Stimulated activated CD8-positive, alpha-beta memory T cell treated with anti-CD3 and anti-CD28 coated beads, Interleukin-7, amount 100 ng/mL, for 48 hours (primary cell): Measurements from ENCODE around the gene TSHR.

Experiments
- DNase-seq, 2 donors: peaks; one replicate each; pipeline ENCODE4 v3.0.0-alpha.2; 2020; ENCODE audit warnings: low read depth in 1 of 2; ENCODE audit errors: extremely low read depth in 1 of 2

Gene TSHR

GRCh38 chr14:81127785-81128184, 172.4 kb downstream of the TSHR start:
- DNase-seq: no peak

GRCh38 chr14:81129242-81129641, 173.8 kb downstream of the TSHR start:
- DNase-seq: no peak

- no peak for DNase-seq
These were observed 177.0 kb downstream of the TSHR start for GRCh38 chr14:81132468-81132867.

GRCh38 chr14:81133400-81133799, 178.0 kb downstream of the TSHR start:
- no peak for DNase-seq

- no peak for DNase-seq
These were observed 181.9 kb downstream of the TSHR start for GRCh38 chr14:81137316-81137715.

GRCh38 chr14:81138429-81138828, 183.0 kb downstream of the TSHR start:
- DNase-seq: no peak

GRCh38 chr14:81141426-81141825, 186.0 kb downstream of the TSHR start:
- no peak for DNase-seq

- no peak for DNase-seq
These were observed 188.4 kb downstream of the TSHR start for GRCh38 chr14:81143793-81144192.

- DNase-seq: no peak
These were observed 189.6 kb downstream of the TSHR start for GRCh38 chr14:81144824-81145603.

- no peak for DNase-seq
These were observed 191.9 kb downstream of the TSHR start for GRCh38 chr14:81147140-81147897.

- DNase-seq: no peak
These were observed 193.2 kb downstream of the TSHR start for GRCh38 chr14:81148635-81149034.

GRCh38 chr14:81153187-81153586, 197.8 kb downstream of the TSHR start:
- DNase-seq: no peak

GRCh38 chr14:81157431-81157830, 202.0 kb downstream of the TSHR start:
- no peak for DNase-seq

- no peak for DNase-seq
These were observed 205.7 kb downstream of the TSHR start for GRCh38 chr14:81161088-81161487.

- no peak for DNase-seq
These were observed 206.3 kb downstream of the TSHR start for GRCh38 chr14:81161749-81162148.

GRCh38 chr14:81162941-81163340, 207.5 kb downstream of the TSHR start:
- DNase-seq: no peak

GRCh38 chr14:81164167-81164774, 208.8 kb downstream of the TSHR start:
- peak; percentile 24 to 64 for DNase-seq

- no peak for DNase-seq
These were observed 209.8 kb downstream of the TSHR start for GRCh38 chr14:81165188-81165587.

GRCh38 chr14:81166121-81166520, 210.7 kb downstream of the TSHR start:
- no peak for DNase-seq

- DNase-seq: no peak
These were observed 213.8 kb downstream of the TSHR start for GRCh38 chr14:81169267-81169666.

GRCh38 chr14:81169711-81170103, 214.3 kb downstream of the TSHR start:
- DNase-seq: no peak
